Measurements from ENCODE around the gene ACSS2.

Gene ACSS2, protein sequence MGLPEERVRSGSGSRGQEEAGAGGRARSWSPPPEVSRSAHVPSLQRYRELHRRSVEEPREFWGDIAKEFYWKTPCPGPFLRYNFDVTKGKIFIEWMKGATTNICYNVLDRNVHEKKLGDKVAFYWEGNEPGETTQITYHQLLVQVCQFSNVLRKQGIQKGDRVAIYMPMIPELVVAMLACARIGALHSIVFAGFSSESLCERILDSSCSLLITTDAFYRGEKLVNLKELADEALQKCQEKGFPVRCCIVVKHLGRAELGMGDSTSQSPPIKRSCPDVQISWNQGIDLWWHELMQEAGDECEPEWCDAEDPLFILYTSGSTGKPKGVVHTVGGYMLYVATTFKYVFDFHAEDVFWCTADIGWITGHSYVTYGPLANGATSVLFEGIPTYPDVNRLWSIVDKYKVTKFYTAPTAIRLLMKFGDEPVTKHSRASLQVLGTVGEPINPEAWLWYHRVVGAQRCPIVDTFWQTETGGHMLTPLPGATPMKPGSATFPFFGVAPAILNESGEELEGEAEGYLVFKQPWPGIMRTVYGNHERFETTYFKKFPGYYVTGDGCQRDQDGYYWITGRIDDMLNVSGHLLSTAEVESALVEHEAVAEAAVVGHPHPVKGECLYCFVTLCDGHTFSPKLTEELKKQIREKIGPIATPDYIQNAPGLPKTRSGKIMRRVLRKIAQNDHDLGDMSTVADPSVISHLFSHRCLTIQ

GRCh38 chr20:34876406-34877282 lies at the start of gene ACSS2:
Gene ACSS2, plus strand, starts transcription at chr20:34876612. Its CDS starts 34 bp downstream, at chr20:34876646.
- no peak for FAIRE-seq

- no peak for FAIRE-seq
Observed at GRCh38 chr20:34829191-34829590, 47.2 kb upstream of the ACSS2 start.

DNA sequence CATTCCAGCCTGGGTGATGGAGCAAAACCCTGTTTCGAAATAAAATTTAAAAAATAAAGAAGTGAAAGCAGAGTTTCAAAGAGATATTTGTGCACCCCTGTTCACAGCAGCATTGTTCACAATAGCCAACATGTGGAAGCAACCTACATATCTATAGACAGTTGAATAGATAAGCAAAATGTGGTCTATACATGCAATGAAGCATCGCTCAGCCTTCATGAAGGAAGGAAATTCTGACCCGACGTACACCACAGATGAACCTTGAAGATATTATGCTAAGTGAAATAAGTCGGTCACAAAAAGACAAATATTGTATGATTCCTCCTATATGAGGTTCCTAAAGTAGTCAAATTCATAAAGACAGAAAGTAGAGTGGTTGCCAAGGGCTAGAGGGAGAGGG lies 44.5 kb upstream of the ACSS2 start:
- no peak for FAIRE-seq

GRCh38 chr20:34834459-34834893 lies 41.9 kb upstream of the ACSS2 start:
- FAIRE-seq, result peak; percentile 86

GRCh38 chr20:34842143-34842542 lies 34.3 kb upstream of the ACSS2 start:
- no peak for FAIRE-seq

DNA sequence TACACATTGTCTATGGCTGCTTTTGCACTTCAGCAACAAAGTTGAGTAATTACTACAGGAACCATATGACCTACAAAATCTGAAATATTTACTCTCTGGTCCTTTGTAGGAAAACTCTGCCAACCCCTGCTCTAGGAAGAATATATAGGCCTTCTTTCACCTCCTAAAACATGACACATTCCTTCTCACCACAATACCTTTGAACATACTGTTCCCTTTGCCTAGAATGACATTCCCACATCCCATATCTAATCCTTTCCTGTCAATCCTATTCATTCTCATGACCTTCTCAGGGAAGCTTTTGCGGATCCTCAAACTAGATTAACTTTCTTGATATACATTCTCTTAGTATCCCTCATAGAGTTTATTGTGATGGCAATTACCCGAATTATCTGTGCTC lies 33.0 kb upstream of the ACSS2 start:
- no peak for FAIRE-seq

GRCh38 chr20:34848597-34848996 lies 27.8 kb upstream of the ACSS2 start:
- FAIRE-seq, result no peak

DNA sequence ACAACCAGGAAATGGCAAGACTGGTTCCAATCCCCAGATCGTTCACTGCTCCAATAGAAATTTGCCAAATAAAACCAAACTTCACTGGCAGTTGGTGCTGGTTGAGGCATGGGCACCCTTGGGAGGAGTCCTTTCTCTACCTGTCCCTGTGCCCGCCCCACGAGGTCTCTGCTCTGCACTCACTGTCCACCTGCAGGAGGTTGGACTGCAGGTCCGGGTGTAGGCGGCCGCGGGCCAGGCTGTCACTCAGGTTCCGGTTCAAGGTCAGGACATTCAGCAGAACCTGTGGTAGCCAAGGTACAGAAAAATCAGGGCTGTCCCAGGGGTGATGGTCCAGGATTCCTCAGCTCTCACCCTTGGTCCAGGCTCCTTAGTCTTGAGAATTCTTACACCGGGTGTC lies 26.6 kb upstream of the ACSS2 start:
- no peak for FAIRE-seq

GRCh38 chr20:34850969-34851368 lies 25.4 kb upstream of the ACSS2 start:
- no peak for FAIRE-seq

DNA sequence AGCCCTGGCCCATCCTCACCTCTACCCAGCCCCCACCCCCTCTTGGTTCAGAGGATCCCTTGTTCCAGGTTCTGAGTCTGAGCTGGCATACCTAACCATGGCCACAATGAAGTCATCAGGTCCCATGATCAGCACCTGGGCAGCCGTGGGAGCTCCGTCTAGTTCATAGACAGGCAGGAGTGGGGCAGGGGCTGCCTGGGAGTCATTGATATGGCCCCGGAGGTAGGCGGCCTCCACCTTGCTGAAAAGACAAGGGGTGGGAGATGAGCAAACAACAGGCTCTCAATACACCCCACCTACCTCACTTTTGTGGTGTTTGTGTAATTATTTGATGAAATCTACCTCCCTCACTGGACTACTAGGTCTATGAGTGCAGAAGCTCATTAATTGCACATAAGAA lies 24.1 kb upstream of the ACSS2 start:
- FAIRE-seq, result no peak

- FAIRE-seq, result no peak
Observed at GRCh38 chr20:34859367-34859766, 17.0 kb upstream of the ACSS2 start.

DNA sequence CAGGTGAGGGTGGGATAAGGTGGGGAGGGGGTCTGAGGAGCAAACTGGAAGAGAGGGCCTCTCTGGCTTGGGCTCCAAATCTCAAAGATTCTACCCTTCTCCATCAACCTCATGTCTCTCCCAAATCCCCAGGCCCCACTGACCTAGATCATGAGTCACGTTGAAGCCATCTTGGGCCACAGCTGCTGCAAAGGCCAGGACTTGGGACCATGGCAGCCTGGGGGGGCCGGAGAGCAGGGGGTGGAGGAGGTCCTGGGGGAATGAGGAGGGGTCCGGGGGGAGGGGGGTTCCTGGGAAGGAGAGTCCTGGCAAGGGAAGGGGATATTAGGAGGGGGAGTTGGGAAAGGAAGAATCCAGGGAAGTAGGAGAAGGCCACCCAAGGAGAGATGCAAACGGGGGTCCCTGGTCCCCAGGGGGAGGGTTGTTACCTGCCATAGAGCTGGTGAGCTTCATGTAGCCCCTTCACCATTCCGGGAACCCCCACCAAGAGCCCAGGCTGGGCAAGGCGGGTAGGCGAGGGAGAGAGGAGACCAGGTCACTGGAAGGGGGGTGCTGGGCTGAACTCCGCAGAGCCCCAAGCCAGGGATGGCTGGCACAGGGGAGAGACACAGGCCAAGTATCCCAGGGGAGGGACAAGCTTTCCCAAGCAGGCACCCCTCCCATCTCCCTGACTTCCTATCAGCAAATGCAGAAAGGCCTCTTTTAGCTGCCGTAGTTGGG lies 16.4 kb upstream of the ACSS2 start:
- no peak for FAIRE-seq

GRCh38 chr20:34861386-34862084 lies 14.9 kb upstream of the ACSS2 start:
- no peak for FAIRE-seq

DNA sequence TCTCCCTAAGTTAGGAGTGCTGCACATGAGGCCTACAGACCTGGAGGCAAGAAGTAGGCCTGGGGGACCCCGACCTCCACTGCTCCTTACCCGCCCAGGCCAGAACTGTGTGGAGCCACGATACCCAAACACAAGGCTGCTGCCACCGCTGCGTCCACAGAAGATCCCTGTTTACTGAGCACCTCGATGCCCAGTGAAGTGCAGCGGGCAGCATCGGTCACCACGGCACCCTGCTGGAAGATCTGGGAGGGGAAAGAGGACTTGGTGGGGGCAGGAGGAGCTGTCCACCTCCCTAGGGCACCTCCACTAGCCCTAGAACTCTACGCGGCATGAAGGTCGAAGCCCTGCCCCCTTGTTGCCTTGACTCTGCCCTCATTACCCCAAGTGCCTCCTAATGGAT lies 13.7 kb upstream of the ACSS2 start:
- FAIRE-seq, result no peak

DNA sequence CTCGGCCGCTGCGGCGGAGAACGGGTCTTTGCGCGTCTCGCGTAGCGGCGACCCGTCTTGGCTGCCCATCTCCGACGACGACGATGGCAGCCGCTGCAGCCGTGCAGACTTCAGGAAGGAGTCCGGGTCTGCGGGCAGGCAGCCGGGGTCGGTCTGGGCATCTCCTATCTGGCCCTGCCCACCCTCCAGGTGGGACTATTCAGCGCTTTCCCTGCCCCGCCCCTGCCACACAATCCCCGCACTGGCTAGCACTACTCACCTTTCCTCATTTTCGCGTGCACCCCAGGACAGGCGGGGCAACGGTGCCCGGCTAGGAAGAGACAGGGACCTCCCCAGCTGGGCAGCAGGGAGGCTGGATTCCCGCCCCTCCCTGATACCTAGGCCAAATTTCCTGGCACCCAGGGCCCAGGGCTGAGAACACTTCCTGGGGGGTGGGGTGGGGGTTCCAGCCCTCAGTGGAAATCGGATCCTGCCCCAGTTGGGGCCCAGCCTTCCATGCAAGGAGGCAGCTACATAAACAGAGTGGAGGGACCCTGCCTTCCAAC lies 12.9 kb upstream of the ACSS2 start:
- no peak for FAIRE-seq

GRCh38 chr20:34864216-34864615 lies 12.2 kb upstream of the ACSS2 start:
- FAIRE-seq, result no peak

DNA sequence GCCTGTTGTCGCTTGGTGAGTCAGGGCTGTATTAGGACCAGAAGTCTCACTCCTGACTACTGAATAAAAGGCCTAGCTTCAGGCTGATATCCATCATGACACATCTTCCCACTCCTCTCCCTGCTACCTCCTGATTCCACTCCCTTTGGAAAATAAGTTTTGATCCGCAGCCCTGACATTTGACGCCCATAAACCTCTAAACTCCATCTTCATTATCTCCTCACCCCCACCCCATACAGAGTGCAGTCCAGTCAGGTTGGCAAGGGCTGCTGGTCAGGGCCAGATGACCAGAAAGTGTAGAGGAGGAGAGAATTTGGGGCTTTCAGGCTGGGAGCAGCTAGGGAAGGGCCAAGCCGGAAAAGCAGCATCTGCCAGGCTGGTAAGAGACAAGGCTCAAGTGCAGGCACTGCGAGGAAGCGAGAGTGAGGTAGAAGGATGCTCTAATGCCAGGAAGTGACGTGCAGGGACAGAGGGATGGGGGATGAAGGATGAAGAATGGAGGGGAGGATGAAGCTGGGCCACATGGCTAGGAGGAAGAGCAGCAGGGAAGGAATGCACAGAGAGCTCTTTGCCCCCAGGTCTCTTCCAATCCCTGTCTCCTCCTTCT lies 5.0 kb upstream of the ACSS2 start:
- no peak for FAIRE-seq

DNA sequence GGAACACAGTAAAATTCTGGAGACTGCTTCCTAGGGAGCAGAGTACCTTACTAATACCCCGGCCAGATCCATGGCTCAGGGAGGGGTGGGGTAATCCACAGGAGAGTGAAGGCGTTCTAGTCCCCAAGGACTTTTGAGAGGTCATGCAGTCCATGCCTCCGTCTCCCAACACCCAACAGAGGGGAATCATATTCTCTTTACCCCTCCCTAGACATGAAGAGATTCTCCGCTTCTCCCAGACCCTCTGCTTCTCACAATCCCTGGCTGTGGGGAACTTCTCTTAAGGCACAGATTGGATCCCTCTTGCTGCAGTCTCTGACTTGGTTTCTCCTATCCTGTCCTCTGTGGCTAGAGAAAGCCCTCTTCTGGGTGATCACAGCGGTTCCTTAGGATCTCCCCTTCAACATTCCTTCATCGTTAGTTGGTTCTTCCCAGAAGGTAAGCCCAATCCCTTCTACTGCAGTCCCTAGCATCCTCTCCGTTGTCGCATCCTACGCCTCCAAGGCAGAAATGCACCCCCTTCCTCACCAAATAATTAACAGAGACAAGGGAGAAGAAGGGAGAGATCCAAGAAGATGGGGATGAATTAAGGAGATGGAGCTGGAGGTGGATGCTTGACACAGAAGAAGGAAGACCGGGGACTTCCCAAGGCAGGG lies 4.3 kb upstream of the ACSS2 start:
- no peak for FAIRE-seq

DNA sequence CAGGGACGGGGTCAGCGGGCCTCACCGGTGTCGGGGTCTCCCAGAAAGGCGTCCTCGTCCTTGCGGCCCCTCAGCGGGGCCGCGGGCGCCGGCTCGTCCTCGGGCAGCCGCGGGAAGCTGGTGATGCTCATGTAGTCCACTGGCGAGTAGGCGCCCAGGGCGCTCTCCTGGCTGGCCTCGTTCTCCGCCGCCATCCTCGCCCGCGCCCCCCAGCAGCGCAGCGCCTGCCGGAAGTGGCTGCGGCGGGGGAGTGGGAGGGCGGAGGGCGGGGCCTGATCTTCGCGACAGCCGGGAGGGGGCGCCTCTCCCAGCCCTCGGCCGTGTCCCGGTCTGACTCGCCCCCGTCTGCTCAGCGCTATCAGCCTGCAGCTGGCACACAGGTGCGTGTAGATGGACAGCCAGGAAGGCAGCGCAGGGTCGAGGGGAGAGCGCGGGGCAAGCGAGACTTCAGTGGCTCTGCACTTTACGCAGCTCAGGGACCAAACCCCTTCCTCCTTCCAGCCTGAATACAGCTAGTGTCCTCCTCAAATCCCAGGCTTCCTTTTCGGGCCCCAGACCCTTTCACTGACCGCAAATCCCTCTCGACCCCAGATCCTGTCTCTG lies 3.7 kb upstream of the ACSS2 start, which contains the start of gene GGT7:
Gene GGT7 (minus strand): TSS at position 235 of the 603 bp plus-strand sequence. CDS start 41 bp downstream, at position 194.
- FAIRE-seq, result no peak

- no peak for FAIRE-seq
Observed at GRCh38 chr20:34873583-34874093, 2.8 kb upstream of the ACSS2 start.
